GM12878 (cell line): ENCODE measurements around the gene KRT31. TPM values are rescaled to one million over a fixed set of nuclear protein-coding genes. Genes with fewer than 3 reads are reported as not detected.

ENCODE experiments used
- ATAC-seq: fragments of 200-7000 bp; cut with Tn5 transposase; 3 replicates; pipeline ENCODE4 v1.9.1; 2020; ENCODE audit warnings: mild to moderate bottlenecking, moderate library complexity
- BruUV-seq: library from RNA; stranded (reverse); fragments of 400-500 nt; replicated peaks from 2 replicates; lab custom pipeline; 2021; lab: Mats Ljungman, UMichigan
- CTCF ChIA-PET: fragments of 300-600 bp; sonication (Branson Sonifier 250); formaldehyde crosslinking; extraction: SDS; loops from one replicate; lab custom pipeline; 2021; ENCODE audit warnings: inconsistent platforms; lab: Yijun Ruan, JAX
- POLR2A ChIA-PET: fragments of 350-600 bp; formaldehyde crosslinking; extraction: SDS; loops from one replicate; lab custom pipeline; 2021; ENCODE audit warnings: inconsistent platforms; lab: Charles Lee
- RAD21 ChIA-PET: fragments of 300-600 bp; sonication (Branson Sonifier 250); formaldehyde crosslinking; loops from one replicate; lab custom pipeline; 2023; ENCODE audit warnings: antibody characterized with exemption; ENCODE audit not compliant: unreplicated experiment; lab: Charles Lee
- SMC1A ChIA-PET: fragments of 300-600 bp; sonication (Branson Sonifier 250); formaldehyde crosslinking; loops from one replicate; lab custom pipeline; 2023; ENCODE audit not compliant: unreplicated experiment, uncharacterized antibody; lab: Charles Lee
- DNase-seq: peaks from one replicate; pipeline ENCODE4 v3.0.0-alpha.2; 2011; ENCODE audit warnings: low read depth, low spot score
- FAIRE-seq: peaks from 3 replicates; lab custom pipeline; 2011; peaks lifted over from hg19 to GRCh38; lab: Jason Lieb, UNC
- H2AFZ ChIP-seq: 2 replicates; pipeline ENCODE4 v1.6.0; 2011; ENCODE audit warnings: low read depth, low read length, control low read depth; ENCODE audit not compliant: control insufficient read depth
- H3K27ac ChIP-seq: 2 replicates; pipeline ENCODE4 v1.5.1; 2011; ENCODE audit warnings: control low read depth; ENCODE audit not compliant: control insufficient read depth, insufficient read depth
- H3K27me3 ChIP-seq, 2 experiments: replicated peaks in 1 of 2; 2 replicates each; pipeline versions ENCODE4 v1.6.0 to v1.6.1; 2011; ENCODE audit warnings: low read length in 1 of 2; ENCODE audit not compliant: control insufficient read depth in 2 of 2, insufficient read depth in 2 of 2
- H3K36me3 ChIP-seq, 2 experiments: 2 replicates each; pipeline ENCODE4 v1.5.1; 2011; ENCODE audit warnings: low read length in 1 of 2; ENCODE audit not compliant: control insufficient read depth in 2 of 2, insufficient read depth in 2 of 2
- H3K4me1 ChIP-seq: 2 replicates; pipeline ENCODE4 v1.6.1; 2011; ENCODE audit warnings: mild to moderate bottlenecking, low read length, moderate library complexity, mixed read lengths; ENCODE audit not compliant: control insufficient read depth, insufficient read depth
- H3K4me2 ChIP-seq: 2 replicates; pipeline ENCODE4 v1.6.0; 2011; ENCODE audit warnings: control low read depth; ENCODE audit not compliant: control insufficient read depth, insufficient read depth
- H3K4me3 ChIP-seq: fragments of 200-600 bp; sonication (generic); 2 replicates; pipeline ENCODE4 v1.5.1; 2016
- H3K79me2 ChIP-seq: 2 replicates; pipeline ENCODE4 v1.6.0; 2011; ENCODE audit warnings: low read length; ENCODE audit not compliant: control insufficient read depth, insufficient read depth
- H3K9ac ChIP-seq: 2 replicates; pipeline ENCODE4 v1.8.0; 2011; ENCODE audit warnings: low read length, control low read depth, mixed read lengths; ENCODE audit not compliant: control insufficient read depth, insufficient read depth
- H3K9me3 ChIP-seq: replicated peaks from 3 replicates; pipeline ENCODE4 v1.5.1; 2011; ENCODE audit warnings: mild to moderate bottlenecking, low read length; ENCODE audit not compliant: control insufficient read depth, insufficient read depth
- H4K20me1 ChIP-seq: 2 replicates; pipeline ENCODE4 v1.6.0; 2011; ENCODE audit not compliant: control insufficient read depth, insufficient read depth
- CBFB ChIP-seq: IDR thresholded peaks from 2 replicates; pipeline ENCODE4 v1.6.1; 2016; ENCODE audit warnings: antibody characterized with exemption, low read depth
- CHD2 ChIP-seq: IDR thresholded peaks from 2 replicates; pipeline ENCODE4 v1.6.1; 2011; ENCODE audit warnings: low read depth, low read length, improper control_type of control experiment, borderline replicate concordance
- HDAC2 ChIP-seq: fragments of 200-600 bp; sonication (generic); IDR thresholded peaks from 2 replicates; pipeline ENCODE4 v1.6.1; 2017
- LARP7 ChIP-seq: fragments of 450-650 bp; IDR thresholded peaks from 2 replicates; pipeline ENCODE4 v1.6.1; 2017; ENCODE audit warnings: mild to moderate bottlenecking
- TCF7 ChIP-seq: IDR thresholded peaks from 2 replicates; pipeline ENCODE4 v1.6.1; 2014; ENCODE audit warnings: antibody characterized with exemption, borderline replicate concordance
- ZNF207 ChIP-seq: fragments of 450-650 bp; IDR thresholded peaks from 2 replicates; pipeline ENCODE4 v1.6.1; 2014; ENCODE audit warnings: antibody characterized with exemption, mild to moderate bottlenecking, borderline replicate concordance
- ZNF622 ChIP-seq: fragments of 450-650 bp; IDR thresholded peaks from 2 replicates; pipeline ENCODE4 v1.6.1; 2017; ENCODE audit warnings: mild to moderate bottlenecking, inconsistent platforms
- ZSCAN29 ChIP-seq: fragments of 450-650 bp; IDR thresholded peaks from 2 replicates; pipeline ENCODE4 v1.6.1; 2017; ENCODE audit warnings: mild to moderate bottlenecking, moderate library complexity
- WGBS: methylation state at CpG from one replicate; pipeline ENCODE4 v1.1.6; 2016; ENCODE audit warnings: low lambda C conversion rate; ENCODE audit not compliant: insufficient replicate concordance, insufficient coverage; ENCODE audit errors: missing lambda C conversion rate; 5-methylcytosine and 5-hydroxymethylcytosine counted together
- in situ Hi-C: fragments of 300-500 bp; cut with MboI; formaldehyde crosslinking; loops from 9 replicates; pipeline ENCODE4 v1.14.3; 2018; ENCODE audit warnings: mixed read lengths
- intact Hi-C: fragments of 100-400 bp; cut with micrococcal nuclease; formaldehyde crosslinking; loops from one replicate; pipeline ENCODE4 v1.14.2; 2022; ENCODE audit not compliant: unreplicated experiment
- polyA plus RNA-seq, 11 experiments: library from polyadenylated mRNA; depleted of rRNA in 4 of 11; unstranded in 6 of 11; stranded (reverse) in 5 of 11; fragments of >200 nt; fragmentation: Nextera tagmentation in 4 of 11; fragmentation: Illumina TruSeq in 1 of 11; extraction: Ambion mirVana in 4 of 11; extraction: Trizol in 1 of 11; gene quantifications; 1 replicate in 1 of 11; 2 replicates in 10 of 11; pipeline versions ENCODE4 v1.2.1 to v1.2.3, GENCODE V29; 2011 to 2016; ENCODE audit warnings: inconsistent platforms in 2 of 11, missing spikeins in 2 of 11, low read depth in 1 of 11
- total RNA-seq, 4 experiments: library from RNA; depleted of rRNA in 3 of 4; stranded (reverse); fragments of >200 nt in 3 of 4; fragmentation: Illumina TruSeq in 1 of 4; extraction: Trizol in 1 of 4; gene quantifications; 2 replicates each; pipeline versions ENCODE4 v1.2.1 to v1.2.3, GENCODE V29; 2013 to 2021

The KRT31 gene
- total and polyA plus RNA-seq, 10 of the 15 experiments (the other 5 are each of a cell fraction or from before 2014, with no cell fraction given): not detected

DNA sequence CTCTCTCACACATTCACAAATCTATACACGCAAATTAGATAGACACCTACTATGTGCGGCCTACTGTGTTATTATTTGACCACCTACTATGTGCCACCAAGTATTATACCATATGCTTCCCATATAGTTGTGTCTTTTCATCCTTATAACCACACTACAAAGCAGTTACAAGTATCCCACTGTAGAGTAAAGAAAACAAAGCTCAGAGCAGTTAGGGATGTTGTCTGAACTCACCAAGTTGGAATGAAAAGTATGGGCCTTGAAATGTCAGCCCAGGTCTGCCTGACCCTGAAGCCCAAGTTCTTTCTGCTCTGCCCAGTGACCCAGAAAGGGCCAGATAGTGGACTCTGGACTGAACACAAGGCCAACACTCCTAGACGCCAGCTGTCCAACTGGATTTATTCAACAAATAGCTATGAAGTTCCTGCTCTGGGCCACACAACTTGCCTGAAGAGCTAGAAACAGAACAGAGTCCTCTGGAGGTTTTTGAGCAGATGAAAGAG lies 18.5 kb upstream of the KRT31 start (continued):
- TF ChIP-seq CHD2: no peak

- no peak for FAIRE-seq
- Histone ChIP-seq H3K4me3 (no peak overlapping the region), H3K27me3 (peaks cover 0 to 2% of the 10 kb centered on the region in 2 experiments; a peak in 2 of 4 replicates), H3K9me3 (no peaks in the 10 kb centered on the region), H3K79me2 (no peaks in the 10 kb centered on the region), H3K36me3 (no peaks in the 10 kb centered on the region), H3K4me2 (no peak overlapping the region), H3K9ac (no peak overlapping the region), H3K4me1 (no peaks in the 10 kb centered on the region), H4K20me1 (no peaks in the 10 kb centered on the region), H3K27ac (no peak overlapping the region), H2AFZ (no peak overlapping the region)
- no TSS peak for BruUV-seq
- in situ Hi-C loops (no loop called here), intact Hi-C loops (no loop called here)
- WGBS: 17% methylated on average over 4 of the region's 4 CpGs
- SMC1A ChIA-PET: no interaction called here
- RAD21 ChIA-PET: no interaction called here
- no peak for ATAC-seq
- TF ChIP-seq TCF7 (no peak), HDAC2 (no peak), ZNF207 (no peak), CBFB (no peak), LARP7 (no peak), ZSCAN29 (no peak), ZNF622 (no peak)
- no peak for DNase-seq
- CTCF ChIA-PET: no interaction called here
- POLR2A ChIA-PET: no interaction called here
Observed at GRCh38 chr17:41415411-41415810, 18.0 kb upstream of the KRT31 start.
